ENCODE measurements around the gene RPAP2.

The RPAP2 gene

DNA sequence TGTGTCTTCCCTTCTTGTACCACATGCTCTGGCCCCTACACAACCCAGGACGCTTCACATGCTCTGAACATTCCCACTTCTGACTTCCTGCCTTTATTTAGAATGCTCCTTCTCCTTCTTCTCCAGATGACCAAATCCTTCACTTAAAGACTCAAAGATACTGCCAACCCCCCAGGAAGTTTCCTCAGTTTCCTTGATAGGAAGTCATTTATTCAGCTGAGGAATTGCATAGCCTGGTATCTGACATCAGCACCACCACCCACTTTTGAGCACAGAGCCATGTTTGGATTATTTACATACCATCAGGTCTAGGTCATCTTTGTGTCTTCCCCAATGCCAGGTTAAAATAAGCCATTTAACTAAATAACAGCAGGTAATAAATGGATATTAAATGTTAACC lies 145.5 kb downstream of the RPAP2 start:
- Histone ChIP-seq H3K9me3 (ENCODE audit: insufficient read depth, low read length) (no peaks in the 10 kb centered on the region), H3K79me2 (ENCODE audit: insufficient read depth, low read length) (no peaks in the 10 kb centered on the region), H3K36me3 (ENCODE audit: low read length) (no peaks in the 10 kb centered on the region), H2AFZ (ENCODE audit: low read depth, low read length, severe bottlenecking) (no peak overlapping the region), H3K4me3 (ENCODE audit: insufficient read depth, low read length, poor library complexity, severe bottlenecking) (no peak overlapping the region), H4K20me1 (ENCODE audit: low read depth, low read length) (no peaks in the 10 kb centered on the region), H3K27me3 (ENCODE audit: low read length) (no peaks in the 10 kb centered on the region), H3K27ac (ENCODE audit: low read depth, low read length) (no peak overlapping the region), H3K4me2 (ENCODE audit: low read depth, low read length, poor library complexity, severe bottlenecking) (no peak overlapping the region), H3K9me2 (replicated peaks; ENCODE audit: insufficient read depth, low read length) (no peaks in the 10 kb centered on the region), H3K9ac (ENCODE audit: low read length) (no peak overlapping the region), H3F3A (ENCODE audit: insufficient read depth) (no peaks in the 10 kb centered on the region)
- TF ChIP-seq, protein P1, sequence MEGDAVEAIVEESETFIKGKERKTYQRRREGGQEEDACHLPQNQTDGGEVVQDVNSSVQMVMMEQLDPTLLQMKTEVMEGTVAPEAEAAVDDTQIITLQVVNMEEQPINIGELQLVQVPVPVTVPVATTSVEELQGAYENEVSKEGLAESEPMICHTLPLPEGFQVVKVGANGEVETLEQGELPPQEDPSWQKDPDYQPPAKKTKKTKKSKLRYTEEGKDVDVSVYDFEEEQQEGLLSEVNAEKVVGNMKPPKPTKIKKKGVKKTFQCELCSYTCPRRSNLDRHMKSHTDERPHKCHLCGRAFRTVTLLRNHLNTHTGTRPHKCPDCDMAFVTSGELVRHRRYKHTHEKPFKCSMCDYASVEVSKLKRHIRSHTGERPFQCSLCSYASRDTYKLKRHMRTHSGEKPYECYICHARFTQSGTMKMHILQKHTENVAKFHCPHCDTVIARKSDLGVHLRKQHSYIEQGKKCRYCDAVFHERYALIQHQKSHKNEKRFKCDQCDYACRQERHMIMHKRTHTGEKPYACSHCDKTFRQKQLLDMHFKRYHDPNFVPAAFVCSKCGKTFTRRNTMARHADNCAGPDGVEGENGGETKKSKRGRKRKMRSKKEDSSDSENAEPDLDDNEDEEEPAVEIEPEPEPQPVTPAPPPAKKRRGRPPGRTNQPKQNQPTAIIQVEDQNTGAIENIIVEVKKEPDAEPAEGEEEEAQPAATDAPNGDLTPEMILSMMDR (IDR thresholded peaks at IDR 0.05; ENCODE audit: insufficient read depth, low read length, poor library complexity, severe bottlenecking): no peak
- TF ChIP-seq EZH2phosphoT487 (conservative IDR thresholded peaks at IDR 0.05; ENCODE audit: low read length): no peak

GRCh38 chr1:92445865-92446264 lies 147.0 kb downstream of the RPAP2 start:
- no peaks in the 10 kb centered on the region for H3K36me3 ChIP-seq (ENCODE audit: low read length)
- no peak overlapping the region for H2AFZ ChIP-seq (ENCODE audit: low read depth, low read length, severe bottlenecking)
- no peak overlapping the region for H3K4me2 ChIP-seq (ENCODE audit: low read depth, low read length, poor library complexity, severe bottlenecking)
- no peaks in the 10 kb centered on the region for H3K9me3 ChIP-seq (ENCODE audit: insufficient read depth, low read length)
- H3K79me2 ChIP-seq (ENCODE audit: insufficient read depth, low read length): no peaks in the 10 kb centered on the region
- no peaks in the 10 kb centered on the region for H3K27me3 ChIP-seq (ENCODE audit: low read length)
- H3K9ac ChIP-seq (ENCODE audit: low read length): no peak overlapping the region
- TF ChIP-seq EZH2phosphoT487 (conservative IDR thresholded peaks at IDR 0.05; ENCODE audit: low read length): no peak
- TF ChIP-seq, protein P1 (IDR thresholded peaks at IDR 0.05; ENCODE audit: insufficient read depth, low read length, poor library complexity, severe bottlenecking): no peak
- no peak overlapping the region for H3K27ac ChIP-seq (ENCODE audit: low read depth, low read length)
- H3K4me3 ChIP-seq (ENCODE audit: insufficient read depth, low read length, poor library complexity, severe bottlenecking): no peak overlapping the region
- H3K9me2 ChIP-seq (replicated peaks; ENCODE audit: insufficient read depth, low read length): no peaks in the 10 kb centered on the region
- H4K20me1 ChIP-seq (ENCODE audit: low read depth, low read length): no peaks in the 10 kb centered on the region
- H3F3A ChIP-seq (ENCODE audit: insufficient read depth): no peaks in the 10 kb centered on the region

GRCh38 chr1:92446546-92446945 lies 147.7 kb downstream of the RPAP2 start:
- TF ChIP-seq, protein P1 (IDR thresholded peaks at IDR 0.05; ENCODE audit: insufficient read depth, low read length, poor library complexity, severe bottlenecking): no peak
- no peak for TF ChIP-seq EZH2phosphoT487 (conservative IDR thresholded peaks at IDR 0.05; ENCODE audit: low read length)
- Histone ChIP-seq H3F3A (ENCODE audit: insufficient read depth) (no peaks in the 10 kb centered on the region), H3K27ac (ENCODE audit: low read depth, low read length) (no peak overlapping the region), H3K9me3 (ENCODE audit: insufficient read depth, low read length) (no peaks in the 10 kb centered on the region), H3K4me2 (ENCODE audit: low read depth, low read length, poor library complexity, severe bottlenecking) (no peak overlapping the region), H3K4me3 (ENCODE audit: insufficient read depth, low read length, poor library complexity, severe bottlenecking) (no peak overlapping the region), H3K9me2 (replicated peaks; ENCODE audit: insufficient read depth, low read length) (no peaks in the 10 kb centered on the region), H3K36me3 (ENCODE audit: low read length) (no peaks in the 10 kb centered on the region), H3K27me3 (ENCODE audit: low read length) (no peaks in the 10 kb centered on the region), H3K79me2 (ENCODE audit: insufficient read depth, low read length) (no peaks in the 10 kb centered on the region), H3K9ac (ENCODE audit: low read length) (no peak overlapping the region), H4K20me1 (ENCODE audit: low read depth, low read length) (no peaks in the 10 kb centered on the region), H2AFZ (ENCODE audit: low read depth, low read length, severe bottlenecking) (no peak overlapping the region)

Data from SU-DHL-6 (cell line).